ENCODE measurements around the gene FANCM.

DNA sequence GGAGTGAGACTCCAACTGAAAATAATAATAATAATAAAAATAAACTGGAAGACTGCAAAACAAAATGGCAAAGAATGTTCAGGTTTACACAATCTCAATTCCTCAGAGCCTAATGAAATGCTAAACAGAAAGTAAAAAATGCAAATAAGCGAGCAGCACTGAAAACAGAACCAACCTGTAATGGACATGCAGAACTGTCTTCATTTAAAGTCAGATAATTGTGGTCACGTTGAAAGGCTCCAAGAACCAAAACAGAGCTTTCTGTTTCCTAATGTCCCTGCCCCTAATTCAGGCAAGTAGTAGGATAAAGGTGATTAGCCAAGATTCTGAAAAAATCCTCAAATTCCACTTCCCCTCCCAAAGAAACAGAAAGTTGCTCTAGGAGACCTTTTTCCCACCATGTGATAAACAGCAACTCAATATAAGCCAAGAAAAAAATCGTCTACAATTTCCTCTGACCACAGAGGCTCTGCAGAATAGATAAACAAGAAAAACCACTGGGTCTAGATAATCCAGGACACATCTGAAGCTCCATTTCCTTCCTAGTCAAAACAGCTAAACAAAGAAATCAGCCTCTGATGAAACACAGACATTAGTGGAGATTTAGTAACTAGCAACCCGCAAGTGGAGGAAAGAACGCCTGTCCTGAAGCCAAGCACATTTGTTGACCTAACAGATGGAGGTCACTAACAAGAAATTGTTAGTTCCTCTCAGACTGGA lies 114.3 kb downstream of the FANCM start:
- TF ChIP-seq, protein P1, sequence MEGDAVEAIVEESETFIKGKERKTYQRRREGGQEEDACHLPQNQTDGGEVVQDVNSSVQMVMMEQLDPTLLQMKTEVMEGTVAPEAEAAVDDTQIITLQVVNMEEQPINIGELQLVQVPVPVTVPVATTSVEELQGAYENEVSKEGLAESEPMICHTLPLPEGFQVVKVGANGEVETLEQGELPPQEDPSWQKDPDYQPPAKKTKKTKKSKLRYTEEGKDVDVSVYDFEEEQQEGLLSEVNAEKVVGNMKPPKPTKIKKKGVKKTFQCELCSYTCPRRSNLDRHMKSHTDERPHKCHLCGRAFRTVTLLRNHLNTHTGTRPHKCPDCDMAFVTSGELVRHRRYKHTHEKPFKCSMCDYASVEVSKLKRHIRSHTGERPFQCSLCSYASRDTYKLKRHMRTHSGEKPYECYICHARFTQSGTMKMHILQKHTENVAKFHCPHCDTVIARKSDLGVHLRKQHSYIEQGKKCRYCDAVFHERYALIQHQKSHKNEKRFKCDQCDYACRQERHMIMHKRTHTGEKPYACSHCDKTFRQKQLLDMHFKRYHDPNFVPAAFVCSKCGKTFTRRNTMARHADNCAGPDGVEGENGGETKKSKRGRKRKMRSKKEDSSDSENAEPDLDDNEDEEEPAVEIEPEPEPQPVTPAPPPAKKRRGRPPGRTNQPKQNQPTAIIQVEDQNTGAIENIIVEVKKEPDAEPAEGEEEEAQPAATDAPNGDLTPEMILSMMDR (IDR thresholded peaks at IDR 0.05; ENCODE audit: insufficient read depth, low read depth, low read length), result no peak
- TF ChIP-seq EZH2 (IDR thresholded peaks at IDR 0.05; ENCODE audit: insufficient read depth, low read length), result no peak
